C1 segment of cervical spinal cord (tissue), 14 donors: ENCODE data around the gene MRPL45.

Source experiments
- DNase-seq, 14 donors: peaks; one replicate each; lab custom pipeline; 2025; lab: John Stamatoyannopoulos, UW

Gene MRPL45

DNA sequence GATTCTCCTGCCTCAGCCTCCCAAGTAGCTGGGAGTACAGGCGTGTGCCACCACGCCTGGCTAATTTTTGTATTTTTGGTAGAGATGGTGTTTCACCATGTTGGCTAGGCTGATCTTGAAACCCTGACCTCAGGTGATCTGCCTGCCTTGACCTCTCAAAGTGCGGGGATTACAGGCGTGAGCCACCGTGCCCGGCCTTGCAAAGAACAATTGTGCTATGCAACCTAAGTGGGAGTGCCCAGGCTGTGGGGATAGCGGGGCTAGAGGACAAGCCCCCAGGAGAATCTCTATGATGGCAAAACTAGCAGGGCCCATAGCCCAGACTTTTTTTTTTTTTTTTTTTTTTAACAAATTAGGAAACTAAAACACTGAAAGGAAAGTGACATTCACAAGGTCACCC, 48.8 kb downstream of the MRPL45 start:
- DNase-seq, result no peak

- peak in 12 of 14 donors; percentile 35 to 84 (median 69) for DNase-seq
Measured at GRCh38 chr17:38349097-38349730, 52.2 kb downstream of the MRPL45 start.

DNA sequence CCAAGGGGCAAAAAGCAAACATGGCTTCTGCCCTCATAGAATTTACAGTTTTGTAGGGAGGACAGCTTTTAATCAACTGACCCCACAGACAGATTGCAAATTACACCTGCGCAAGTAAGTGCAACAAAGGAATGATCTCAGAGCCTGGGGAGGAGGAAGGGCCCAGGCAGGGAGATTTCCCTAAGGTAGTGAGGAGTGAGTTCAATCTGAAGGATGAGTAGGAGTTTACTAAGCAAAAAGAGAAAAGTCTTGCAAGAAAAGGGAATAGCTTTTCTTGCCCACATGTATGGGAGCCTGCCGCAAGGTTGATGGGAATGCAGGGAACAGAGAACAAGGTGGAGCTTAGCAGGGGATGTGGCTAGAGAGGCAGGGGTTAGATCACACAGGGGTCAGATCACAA, 53.1 kb downstream of the MRPL45 start:
- no peak for DNase-seq

DNA sequence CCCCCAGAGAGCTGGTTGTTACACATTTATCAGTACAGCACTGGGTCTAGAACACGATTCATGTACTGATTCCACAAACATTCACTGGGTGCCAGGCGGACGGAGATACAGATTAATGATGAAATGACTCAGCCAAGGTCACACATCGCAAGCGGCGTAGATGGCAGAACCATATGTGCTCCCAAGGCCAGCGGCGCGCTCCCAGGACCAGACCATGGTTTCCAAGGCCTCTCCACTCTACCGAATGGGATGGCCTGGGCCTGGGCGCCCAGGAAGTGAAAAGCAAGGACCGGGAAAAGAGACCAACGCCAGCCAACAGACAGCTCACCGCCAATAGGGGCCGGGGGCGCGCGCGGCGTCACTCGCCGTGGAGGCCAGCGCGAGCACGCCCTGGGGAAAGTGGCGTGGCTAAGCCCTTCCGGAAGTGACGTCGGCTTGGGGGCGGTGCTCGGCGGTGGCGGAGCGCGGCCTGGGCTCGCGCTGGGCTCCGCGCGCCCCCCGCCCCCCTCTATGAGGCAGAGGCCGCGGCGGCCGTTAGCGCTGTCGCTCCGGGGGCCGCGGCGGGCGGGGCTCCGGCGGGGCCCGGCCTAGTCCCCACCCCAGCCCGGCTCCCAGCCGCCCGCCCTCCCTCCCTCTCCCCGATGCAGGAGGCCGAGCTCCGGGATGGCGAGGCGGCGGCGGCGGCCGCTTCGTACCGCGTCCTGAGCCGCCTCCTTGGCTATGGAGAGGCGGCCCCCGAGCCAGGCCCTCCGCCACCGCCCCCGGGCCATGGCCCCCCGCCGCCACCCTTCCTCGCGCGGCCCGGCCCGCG, 54.6 kb downstream of the MRPL45 start, which contains the start of gene SOCS7:
SOCS7 (plus strand) TSS at position 433 of the 811 bp plus-strand sequence; CDS start at position 642, 209 bp downstream.
- peak in 13 of 14 donors; percentile 68 to 92 (median 78) for DNase-seq

- DNase-seq, result peak in 3 of 14 donors; percentile 22 to 50 (median 31)
Measured at GRCh38 chr17:38352245-38353085, 55.5 kb downstream of the MRPL45 start.

- DNase-seq, result no peak
Measured at GRCh38 chr17:38353086-38353604, 56.2 kb downstream of the MRPL45 start.

- DNase-seq, result no peak
Measured at GRCh38 chr17:38353668-38354067, 56.7 kb downstream of the MRPL45 start.

- no peak for DNase-seq
Measured at GRCh38 chr17:38354466-38354865, 57.5 kb downstream of the MRPL45 start.

DNA sequence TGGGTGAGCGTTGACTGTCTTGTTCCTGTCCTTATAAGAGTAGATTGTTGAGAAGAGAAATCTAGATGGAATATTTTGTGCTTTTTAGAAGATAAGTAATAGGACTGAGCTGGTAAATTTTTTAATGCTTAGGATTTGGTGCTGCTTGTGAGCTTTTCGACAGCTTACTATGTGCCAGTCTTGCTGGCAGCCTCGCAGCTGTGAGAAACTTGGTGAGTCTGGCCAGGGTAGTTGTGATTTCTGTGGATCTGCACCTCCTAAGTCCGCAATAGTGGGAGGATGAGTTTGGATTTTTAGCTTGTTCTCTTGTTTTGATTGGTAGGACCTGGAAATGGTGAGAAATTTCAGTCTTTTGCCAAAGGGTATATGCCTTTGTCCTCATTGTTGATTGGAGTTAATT, 58.3 kb downstream of the MRPL45 start:
- DNase-seq, result no peak

DNA sequence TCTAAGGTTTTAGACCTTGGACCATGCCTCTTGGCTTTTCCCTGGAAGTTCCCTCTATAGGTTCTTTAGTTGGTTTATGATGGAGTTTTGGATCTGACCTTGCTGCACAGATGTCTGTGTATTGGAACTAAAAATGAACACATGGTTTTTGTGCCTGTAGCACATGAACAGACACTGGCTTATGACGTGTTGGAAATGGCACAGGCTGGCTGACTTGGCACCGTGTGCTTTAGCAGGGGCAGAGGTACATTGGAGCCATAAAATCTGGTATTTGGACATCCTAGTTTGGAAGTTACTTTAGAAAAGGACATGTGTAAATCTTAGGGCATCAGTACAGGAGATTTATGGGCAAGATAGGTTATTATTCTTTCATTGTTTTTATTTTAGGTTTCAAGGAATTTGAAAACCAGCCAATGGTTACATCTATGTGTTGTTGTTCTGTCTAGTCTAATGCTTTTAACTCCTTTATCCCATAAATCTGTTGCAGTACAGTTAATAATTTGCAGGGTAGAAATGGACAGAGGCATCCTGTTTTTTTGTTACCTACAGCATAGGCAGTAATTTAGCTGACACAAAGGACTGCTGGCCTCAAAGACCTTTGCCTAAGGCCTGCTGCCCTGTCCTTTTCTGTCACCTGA, 60.6 kb downstream of the MRPL45 start:
- DNase-seq, result peak in 1 of 14 donors; percentile 86

DNA sequence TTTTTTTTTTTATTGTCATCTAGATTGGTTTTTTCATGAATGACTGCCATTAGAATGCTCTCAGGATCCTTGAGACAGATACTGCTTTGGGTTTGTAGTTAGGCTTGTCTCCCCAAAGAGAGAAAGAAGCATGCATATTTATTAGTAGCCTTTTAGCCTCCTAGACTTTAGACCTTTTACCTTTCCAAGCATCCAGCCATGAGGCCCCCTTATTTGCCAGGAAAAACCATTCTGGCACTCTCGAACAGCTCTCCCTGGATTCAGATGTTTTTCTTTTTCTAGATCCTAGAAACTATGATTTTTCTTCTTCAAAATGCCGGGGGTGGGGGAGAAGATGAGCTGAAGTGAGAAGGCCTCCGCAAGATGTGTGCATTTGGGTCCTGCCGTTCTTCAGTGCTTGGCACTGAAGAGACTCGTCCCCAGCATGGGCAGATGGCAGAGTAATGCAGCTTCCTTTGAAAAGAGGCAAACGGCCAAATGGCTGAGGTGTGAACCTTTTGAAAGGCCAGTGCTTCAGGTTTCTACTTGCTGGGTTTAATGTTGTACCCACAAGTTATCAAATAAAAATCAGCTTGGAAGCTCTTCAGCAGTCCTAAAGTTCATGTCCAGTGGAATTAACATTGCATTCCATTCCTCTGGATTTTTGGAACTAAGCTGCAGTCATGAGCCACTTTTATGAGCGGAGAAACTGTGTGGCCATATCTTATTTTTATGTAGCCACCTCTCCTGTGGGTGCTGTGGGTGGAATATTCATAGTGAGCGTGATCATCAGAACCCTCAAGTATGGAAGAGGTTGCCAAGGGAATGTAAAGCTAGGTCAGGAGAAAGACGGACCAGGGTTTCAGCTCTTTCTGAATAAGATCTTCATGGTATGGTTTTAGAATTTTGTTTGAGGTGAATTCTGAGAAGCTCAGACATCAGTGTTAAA, 61.9 kb downstream of the MRPL45 start:
- DNase-seq, result peak in 3 of 14 donors; percentile 17 to 95 (median 37)

DNA sequence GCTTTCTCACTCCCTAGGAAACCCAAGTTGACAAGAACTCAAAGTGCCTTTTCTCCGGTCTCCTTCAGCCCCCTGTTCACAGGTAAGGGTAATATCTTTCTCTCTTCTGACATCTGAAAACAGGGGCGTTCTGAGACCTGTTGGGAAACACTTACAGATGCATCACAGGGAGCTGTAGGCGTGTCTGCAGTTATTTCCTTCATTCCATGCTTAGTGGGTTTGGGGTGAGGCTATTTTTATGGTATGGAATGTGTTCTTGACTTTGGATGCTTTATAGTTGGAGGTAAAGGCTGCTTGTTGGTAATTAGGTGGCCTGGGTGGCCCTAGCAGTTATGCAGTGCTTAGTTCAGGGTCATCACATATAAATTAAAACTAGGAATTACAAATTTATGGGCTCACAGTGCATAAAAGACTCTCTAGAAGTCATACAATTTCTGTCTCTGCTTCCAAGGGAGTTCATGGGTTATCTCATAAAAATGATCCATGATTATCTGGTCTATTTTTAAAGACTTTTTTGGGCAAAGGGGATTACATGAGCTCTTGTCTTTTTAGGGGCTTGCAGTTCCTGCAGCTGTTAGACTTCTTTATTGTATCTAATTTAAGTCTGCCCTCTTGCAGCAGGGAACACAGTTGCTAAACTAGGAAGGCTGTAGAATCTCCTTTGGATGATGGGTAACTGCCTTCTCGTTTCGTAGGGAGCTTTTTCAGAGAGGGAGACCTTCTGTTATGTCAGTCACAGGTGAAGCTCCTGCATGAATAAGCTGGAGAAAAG, 64.9 kb downstream of the MRPL45 start:
- no peak for DNase-seq

GRCh38 chr17:38363016-38363415, 66.0 kb downstream of the MRPL45 start:
- DNase-seq, result no peak

DNA sequence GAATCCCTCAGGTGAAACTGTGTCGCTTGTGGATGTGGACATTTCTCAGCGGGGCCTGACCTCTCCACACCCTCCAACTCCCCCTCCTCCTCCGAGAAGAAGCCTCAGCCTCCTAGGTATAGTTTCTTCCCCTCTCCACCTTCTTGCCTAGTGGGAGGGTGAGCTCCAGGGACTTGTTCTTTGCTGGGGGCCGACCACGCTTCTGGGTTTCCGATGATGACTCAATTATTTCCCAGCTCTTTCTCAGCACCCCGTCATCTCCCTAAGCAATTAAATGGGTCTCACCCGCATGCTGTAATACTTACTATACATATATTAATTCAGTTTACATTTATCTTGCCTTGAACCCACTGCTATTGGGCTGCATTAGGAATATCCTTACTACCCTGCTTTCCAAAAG, 67.8 kb downstream of the MRPL45 start:
- DNase-seq, result no peak

- no peak for DNase-seq
Measured at GRCh38 chr17:38369124-38369886, 72.3 kb downstream of the MRPL45 start.
